ENCODE measurements around the gene TMEM125. TPM values are rescaled to one million over a fixed set of nuclear protein-coding genes. Genes with fewer than 3 reads are reported as not detected.

TMEM125 gene
- total RNA-seq, 1 donor from 2014 or later, result not detected

- no peak for DNase-seq (ENCODE audit: low spot score)
- intact Hi-C loops (cut with DNase I), result no loop called here
These were observed 36.3 kb downstream of the TMEM125 start for GRCh38 chr1:43305926-43306687.

GRCh38 chr1:43306688-43307457 is 37.1 kb downstream of the TMEM125 start:
- intact Hi-C loops (cut with DNase I), result no loop called here
- DNase-seq (ENCODE audit: low spot score), result no peak

- intact Hi-C loops (cut with DNase I), result no loop called here
These were observed 37.8 kb downstream of the TMEM125 start for GRCh38 chr1:43307458-43308158.

GRCh38 chr1:43308635-43309404 is 39.0 kb downstream of the TMEM125 start:
- intact Hi-C loops (cut with DNase I), result no loop called here
- no peak for DNase-seq (ENCODE audit: low spot score)

More at GRCh38 chr1:43307458-43308158, 37.8 kb downstream of the TMEM125 start:
- DNase-seq (ENCODE audit: low spot score), result no peak

- intact Hi-C loops (cut with DNase I), result no loop called here
- no peak for DNase-seq (ENCODE audit: low spot score)
These were observed 39.7 kb downstream of the TMEM125 start for GRCh38 chr1:43309405-43310025.

- intact Hi-C loops (cut with DNase I), result no loop called here
- no peak for DNase-seq (ENCODE audit: low spot score)
These were observed 41.7 kb downstream of the TMEM125 start for GRCh38 chr1:43311521-43311920.

GRCh38 chr1:43312212-43312623 is 42.4 kb downstream of the TMEM125 start:
- DNase-seq (ENCODE audit: low spot score), result no peak
- intact Hi-C loops (cut with DNase I), result no loop called here

- intact Hi-C loops (cut with DNase I), result no loop called here
- no peak for DNase-seq (ENCODE audit: low spot score)
These were observed 43.1 kb downstream of the TMEM125 start for GRCh38 chr1:43312663-43313515.

GRCh38 chr1:43313771-43314170 is 44.0 kb downstream of the TMEM125 start:
- intact Hi-C loops (cut with DNase I), result no loop called here
- no peak for DNase-seq (ENCODE audit: low spot score)

- intact Hi-C loops (cut with DNase I), result no loop called here
- DNase-seq (ENCODE audit: low spot score), result no peak
These were observed 44.5 kb downstream of the TMEM125 start for GRCh38 chr1:43314233-43314632.

- DNase-seq (ENCODE audit: low spot score), result no peak
- intact Hi-C loops (cut with DNase I), result no loop called here
These were observed 45.7 kb downstream of the TMEM125 start for GRCh38 chr1:43315481-43315880.

- DNase-seq (ENCODE audit: low spot score), result peak; percentile 49
- intact Hi-C loops (cut with DNase I), result no loop called here
These were observed 46.4 kb downstream of the TMEM125 start for GRCh38 chr1:43315963-43316737.

GRCh38 chr1:43316738-43317520 is 47.1 kb downstream of the TMEM125 start:
- peak; percentile 36 for DNase-seq (ENCODE audit: low spot score)
- intact Hi-C loops (cut with DNase I), result no loop called here

- peak; percentile 67 for DNase-seq (ENCODE audit: low spot score)
- intact Hi-C loops (cut with DNase I), result no loop called here
These were observed 48.2 kb downstream of the TMEM125 start for GRCh38 chr1:43317817-43318471.

GRCh38 chr1:43318831-43319230 is 49.0 kb downstream of the TMEM125 start:
- DNase-seq (ENCODE audit: low spot score), result peak; percentile 66
- intact Hi-C loops (cut with DNase I), result no loop called here

GRCh38 chr1:43319288-43319687 is 49.5 kb downstream of the TMEM125 start:
- intact Hi-C loops (cut with DNase I), result no loop called here
- no peak for DNase-seq (ENCODE audit: low spot score)

All from cardiac septum (tissue), 1 donor.